DMS114 treated with DMSO at 0.1 percent for 48 hours (cell line): ENCODE results near the gene SMIM45.

Experiments
- DNase-seq: peaks from one replicate; lab custom pipeline; 2025; ENCODE audit not compliant: unreplicated experiment; lab: John Stamatoyannopoulos, UW

SMIM45 gene

GRCh38 chr22:41915786-41916493, 36.0 kb upstream of the SMIM45 start:
- DNase-seq, result no peak

- DNase-seq, result no peak
These were observed 35.1 kb upstream of the SMIM45 start for GRCh38 chr22:41916745-41917358.

GRCh38 chr22:41917375-41917902, 34.5 kb upstream of the SMIM45 start:
- DNase-seq, result no peak

- no peak for DNase-seq
These were observed 33.8 kb upstream of the SMIM45 start for GRCh38 chr22:41917903-41918791.

- no peak for DNase-seq
These were observed 32.4 kb upstream of the SMIM45 start for GRCh38 chr22:41919357-41920224.

- no peak for DNase-seq
These were observed 31.5 kb upstream of the SMIM45 start for GRCh38 chr22:41920271-41920976.

GRCh38 chr22:41922328-41922727, 29.6 kb upstream of the SMIM45 start:
- DNase-seq, result no peak

- DNase-seq, result no peak
These were observed 28.9 kb upstream of the SMIM45 start for GRCh38 chr22:41922940-41923594.

- no peak for DNase-seq
These were observed 28.2 kb upstream of the SMIM45 start for GRCh38 chr22:41923595-41924276.

GRCh38 chr22:41925783-41926460, 26.0 kb upstream of the SMIM45 start:
- DNase-seq, result peak; percentile 28

- no peak for DNase-seq
These were observed 24.1 kb upstream of the SMIM45 start for GRCh38 chr22:41927813-41928212.

- no peak for DNase-seq
These were observed 23.1 kb upstream of the SMIM45 start for GRCh38 chr22:41928593-41929417.

- no peak for DNase-seq
These were observed 22.5 kb upstream of the SMIM45 start for GRCh38 chr22:41929418-41929810.

- no peak for DNase-seq
These were observed 20.2 kb upstream of the SMIM45 start for GRCh38 chr22:41931701-41932269.

- DNase-seq, result no peak
These were observed 19.6 kb upstream of the SMIM45 start for GRCh38 chr22:41932353-41932752.

- DNase-seq, result no peak
These were observed 18.4 kb upstream of the SMIM45 start for GRCh38 chr22:41933411-41934177.
